Left kidney (tissue), 2 donors: ENCODE measurements around the gene RELL1. TPM values are rescaled to one million over a fixed set of nuclear protein-coding genes. Genes with fewer than 3 reads are reported as not detected.
"Not testable (repeated sequence)": the region's sequence is repeated elsewhere in the genome, so short reads cannot be mapped to it uniquely, and the experiment has no call there.

Experiments
- DNase-seq: peaks from one replicate; pipeline ENCODE4 v3.0.0-alpha.2; 2013
- polyA plus RNA-seq: library from polyadenylated mRNA; unstranded; fragments of 120-200 nt; gene quantifications from one replicate; pipeline ENCODE4 v1.2.1, GENCODE V29; 2013; ENCODE audit not compliant: insufficient read length

The RELL1 gene
- polyA plus RNA-seq, 1 donor = 9.9 TPM

- DNase-seq = no peak
These were observed 7.4 kb upstream of the RELL1 start for GRCh38 chr4:37693450-37694190.

GRCh38 chr4:37693030-37693429 is 6.9 kb upstream of the RELL1 start:
- DNase-seq = no peak

- no peak for DNase-seq
These were observed 4.8 kb upstream of the RELL1 start for GRCh38 chr4:37690976-37691375.

- DNase-seq = no peak
These were observed 3.3 kb upstream of the RELL1 start for GRCh38 chr4:37689353-37690095.

- no peak for DNase-seq
These were observed 1.5 kb upstream of the RELL1 start for GRCh38 chr4:37687681-37688080.

- DNase-seq = no peak
These were observed 1.0 kb upstream of the RELL1 start for GRCh38 chr4:37687194-37687562.

GRCh38 chr4:37685823-37686372 is 278 bp downstream of the RELL1 start:
- DNase-seq = peak; percentile 37

GRCh38 chr4:37685161-37685822 is 884 bp downstream of the RELL1 start:
- peak; percentile 43 for DNase-seq

GRCh38 chr4:37684154-37684553 is 2.0 kb downstream of the RELL1 start:
- DNase-seq = no peak

GRCh38 chr4:37682701-37683401 is 3.3 kb downstream of the RELL1 start:
- no peak for DNase-seq

- DNase-seq = no peak
These were observed 6.1 kb downstream of the RELL1 start for GRCh38 chr4:37680089-37680488.

GRCh38 chr4:37679301-37679700 is 6.9 kb downstream of the RELL1 start:
- DNase-seq = no peak

GRCh38 chr4:37678624-37679023 is 7.6 kb downstream of the RELL1 start:
- DNase-seq = no peak

- no peak for DNase-seq
These were observed 10.4 kb downstream of the RELL1 start for GRCh38 chr4:37675587-37676290.

- no peak for DNase-seq
These were observed 11.7 kb downstream of the RELL1 start for GRCh38 chr4:37674439-37674838.

- no peak for DNase-seq
These were observed 12.5 kb downstream of the RELL1 start for GRCh38 chr4:37673538-37674192.

GRCh38 chr4:37671072-37671471 is 15.1 kb downstream of the RELL1 start:
- no peak for DNase-seq

GRCh38 chr4:37670249-37670648 is 15.9 kb downstream of the RELL1 start:
- DNase-seq = no peak

- not testable (repeated sequence) for DNase-seq
These were observed 17.1 kb downstream of the RELL1 start for GRCh38 chr4:37669124-37669523.

- DNase-seq = no peak
These were observed 18.7 kb downstream of the RELL1 start for GRCh38 chr4:37667197-37668100.
